ENCODE data around the gene SAMD9. TPM values are rescaled to one million over a fixed set of nuclear protein-coding genes. Genes with fewer than 3 reads are reported as not detected.

Gene SAMD9
- total RNA-seq, 1 experiment from 2014 or later, result 12.1 TPM

GRCh38 chr7:93161181-93161762, 43.5 kb upstream of the SAMD9 start:
- Histone ChIP-seq H3K36me3 (ENCODE audit: low read depth) (no peaks in the 10 kb centered on the region), H3F3A (ENCODE audit: insufficient read depth, low read depth) (no peaks in the 10 kb centered on the region), H3K9me3 (ENCODE audit: insufficient read depth, low read depth) (no peaks in the 10 kb centered on the region; the same call in 1 of the 2 replicates), H2AFZ (no peak overlapping the region), H3K4me3 (no peak overlapping the region), H4K20me1 (ENCODE audit: insufficient read depth) (no peaks in the 10 kb centered on the region), H3K4me1 (replicated peaks; ENCODE audit: insufficient read depth) (peaks cover 20% of the 10 kb centered on the region; the same call in 1 of the 2 replicates), H3K4me2 (peak overlapping the region; percentile 18), H3K27me3 (ENCODE audit: insufficient read depth, low read depth) (no peaks in the 10 kb centered on the region), H3K27ac (peak overlapping the region; percentile 62), H3K9me2 (ENCODE audit: insufficient read depth) (no peaks in the 10 kb centered on the region), H3K79me2 (ENCODE audit: low read depth) (no peaks in the 10 kb centered on the region)
- ChIA-PET CTCF (no interaction called here), POLR2A (ENCODE audit: unreplicated experiment) (interaction anchor here (0.6 kb wide), 1 partner anchor 47 kb away, joined by 5 read pairs; no protein-coding TSS in a partner anchor)
- TF ChIP-seq CTCF (conservative IDR thresholded peaks at IDR 0.05) (no peak), EZH2 (IDR thresholded peaks at IDR 0.05; ENCODE audit: low read depth) (no peak)
- no TSS peak for BruUV-seq (replicated peaks)
- peak in 1 of 2 experiments; percentile 72 for DNase-seq
- intact Hi-C loops (cut with micrococcal nuclease; ENCODE audit: unreplicated experiment), result loop anchor here (5.0 kb wide), 1 partner anchor 44 kb away; the partner anchor contains the start of gene SAMD9

- Histone ChIP-seq H3K9me2 (ENCODE audit: insufficient read depth) (no peaks in the 10 kb centered on the region), H3K27me3 (ENCODE audit: insufficient read depth, low read depth) (no peaks in the 10 kb centered on the region), H3K27ac (peak overlapping the region; percentile 75), H3F3A (ENCODE audit: insufficient read depth, low read depth) (no peaks in the 10 kb centered on the region), H4K20me1 (ENCODE audit: insufficient read depth) (no peaks in the 10 kb centered on the region), H3K4me1 (replicated peaks; ENCODE audit: insufficient read depth) (peaks cover 20% of the 10 kb centered on the region; the same call in 1 of the 2 replicates), H3K4me2 (no peak overlapping the region), H3K79me2 (ENCODE audit: low read depth) (no peaks in the 10 kb centered on the region), H3K4me3 (no peak overlapping the region), H3K36me3 (ENCODE audit: low read depth) (no peaks in the 10 kb centered on the region), H2AFZ (no peak overlapping the region), H3K9me3 (ENCODE audit: insufficient read depth, low read depth) (no peaks in the 10 kb centered on the region; the same call in 1 of the 2 replicates)
- POLR2A ChIA-PET (ENCODE audit: unreplicated experiment), result interaction anchor here (0.6 kb wide), 1 partner anchor 46 kb away, joined by 5 read pairs; no protein-coding TSS in a partner anchor
- CTCF ChIA-PET, result no interaction called here
- TF ChIP-seq CTCF (conservative IDR thresholded peaks at IDR 0.05) (no peak), EZH2 (IDR thresholded peaks at IDR 0.05; ENCODE audit: low read depth) (no peak)
- intact Hi-C loops (cut with micrococcal nuclease; ENCODE audit: unreplicated experiment), result loop anchor here (5.0 kb wide), 1 partner anchor 43 kb away; the partner anchor contains the start of gene SAMD9
- BruUV-seq (replicated peaks), result no TSS peak
- peak in 1 of 2 experiments; percentile 92 for DNase-seq
Observed at GRCh38 chr7:93160410-93160809, 42.6 kb upstream of the SAMD9 start.

GRCh38 chr7:93159490-93159889, 41.7 kb upstream of the SAMD9 start:
- Histone ChIP-seq H3K36me3 (ENCODE audit: low read depth) (no peaks in the 10 kb centered on the region), H3K9me3 (ENCODE audit: insufficient read depth, low read depth) (no peaks in the 10 kb centered on the region; the same call in 1 of the 2 replicates), H3K4me2 (no peak overlapping the region), H2AFZ (no peak overlapping the region), H3K9me2 (ENCODE audit: insufficient read depth) (no peaks in the 10 kb centered on the region), H4K20me1 (ENCODE audit: insufficient read depth) (no peaks in the 10 kb centered on the region), H3K27me3 (ENCODE audit: insufficient read depth, low read depth) (no peaks in the 10 kb centered on the region), H3K27ac (peak overlapping the region; percentile 75), H3K4me1 (replicated peaks; ENCODE audit: insufficient read depth) (peaks cover 20% of the 10 kb centered on the region; the same call in 1 of the 2 replicates), H3F3A (ENCODE audit: insufficient read depth, low read depth) (no peaks in the 10 kb centered on the region), H3K4me3 (no peak overlapping the region), H3K79me2 (ENCODE audit: low read depth) (no peaks in the 10 kb centered on the region)
- TF ChIP-seq EZH2 (IDR thresholded peaks at IDR 0.05; ENCODE audit: low read depth) (no peak), CTCF (conservative IDR thresholded peaks at IDR 0.05) (no peak)
- BruUV-seq (replicated peaks), result no TSS peak
- ChIA-PET POLR2A (ENCODE audit: unreplicated experiment) (no interaction called here), CTCF (no interaction called here)
- intact Hi-C loops (cut with micrococcal nuclease; ENCODE audit: unreplicated experiment), result no loop called here
- no peak for DNase-seq
